ENCODE results near the gene ASPRV1.

The ASPRV1 gene

GRCh38 chr2:69986691-69987090 lies 25.3 kb upstream of the ASPRV1 start:
- TF ChIP-seq POLR2AphosphoS5 (IDR thresholded peaks at IDR 0.05; ENCODE audit: low read depth, low read length) (no peak), REST (IDR thresholded peaks at IDR 0.05; ENCODE audit: insufficient read depth in 1 of 2, low read depth in 2 of 2, low read length in 2 of 2) (no peak), TAF1 (IDR thresholded peaks at IDR 0.05; ENCODE audit: borderline replicate concordance, insufficient read depth, low read length) (no peak), FOXP2 (optimal IDR thresholded peaks at IDR 0.05; ENCODE audit: borderline replicate concordance, extremely low read depth, extremely low read length, insufficient read depth) (no peak), SIN3A (IDR thresholded peaks at IDR 0.05; ENCODE audit: borderline replicate concordance, insufficient read depth, low read length) (no peak)

GRCh38 chr2:69985688-69986087 lies 24.3 kb upstream of the ASPRV1 start:
- TF ChIP-seq SIN3A (IDR thresholded peaks at IDR 0.05; ENCODE audit: borderline replicate concordance, insufficient read depth, low read length) = no peak
- no peak for TF ChIP-seq TAF1 (IDR thresholded peaks at IDR 0.05; ENCODE audit: borderline replicate concordance, insufficient read depth, low read length)
- TF ChIP-seq FOXP2 (optimal IDR thresholded peaks at IDR 0.05; ENCODE audit: borderline replicate concordance, extremely low read depth, extremely low read length, insufficient read depth) = no peak
- no peak for TF ChIP-seq POLR2AphosphoS5 (IDR thresholded peaks at IDR 0.05; ENCODE audit: low read depth, low read length)
- no peak for TF ChIP-seq REST (IDR thresholded peaks at IDR 0.05; ENCODE audit: insufficient read depth in 1 of 2, low read depth in 2 of 2, low read length in 2 of 2)

GRCh38 chr2:69985216-69985615 lies 23.8 kb upstream of the ASPRV1 start:
- TF ChIP-seq FOXP2 (optimal IDR thresholded peaks at IDR 0.05; ENCODE audit: borderline replicate concordance, extremely low read depth, extremely low read length, insufficient read depth) (no peak), REST (IDR thresholded peaks at IDR 0.05; ENCODE audit: insufficient read depth in 1 of 2, low read depth in 2 of 2, low read length in 2 of 2) (no peak), SIN3A (IDR thresholded peaks at IDR 0.05; ENCODE audit: borderline replicate concordance, insufficient read depth, low read length) (no peak), POLR2AphosphoS5 (IDR thresholded peaks at IDR 0.05; ENCODE audit: low read depth, low read length) (no peak), TAF1 (IDR thresholded peaks at IDR 0.05; ENCODE audit: borderline replicate concordance, insufficient read depth, low read length) (no peak)

- no peak for TF ChIP-seq REST (IDR thresholded peaks at IDR 0.05; ENCODE audit: insufficient read depth in 1 of 2, low read depth in 2 of 2, low read length in 2 of 2)
- TF ChIP-seq POLR2AphosphoS5 (IDR thresholded peaks at IDR 0.05; ENCODE audit: low read depth, low read length) = no peak
- no peak for TF ChIP-seq TAF1 (IDR thresholded peaks at IDR 0.05; ENCODE audit: borderline replicate concordance, insufficient read depth, low read length)
- no peak for TF ChIP-seq SIN3A (IDR thresholded peaks at IDR 0.05; ENCODE audit: borderline replicate concordance, insufficient read depth, low read length)
- no peak for TF ChIP-seq FOXP2 (optimal IDR thresholded peaks at IDR 0.05; ENCODE audit: borderline replicate concordance, extremely low read depth, extremely low read length, insufficient read depth)
Measured at GRCh38 chr2:69983392-69983966, 22.0 kb upstream of the ASPRV1 start.

All from PFSK-1 (cell line).